GM11168 (cell line): ENCODE results near the gene NF1.
"Not testable (repeated sequence)": the region's sequence is repeated elsewhere in the genome, so short reads cannot be mapped to it uniquely, and the experiment has no call there.

ENCODE experiments used
- in situ Hi-C: fragments of 300-500 bp; cut with MboI; formaldehyde crosslinking; loops from one replicate; pipeline ENCODE4 v1.12.0; 2022; ENCODE audit warnings: low sequenced_read_pairs; ENCODE audit not compliant: unreplicated experiment

Gene NF1

GRCh38 chr17:31318851-31319661 is 224.3 kb downstream of the NF1 start:
- in situ Hi-C loops: no loop called here

GRCh38 chr17:31320241-31320640 is 225.5 kb downstream of the NF1 start:
- in situ Hi-C loops: no loop called here

GRCh38 chr17:31320791-31321190 is 226.0 kb downstream of the NF1 start:
- in situ Hi-C loops: no loop called here

GRCh38 chr17:31321481-31321880 is 226.7 kb downstream of the NF1 start, which contains the start of gene EVI2A:
Gene EVI2A, minus strand, starts transcription at chr17:31321622. Its CDS starts 2,609 bp downstream, at chr17:31319013.
- in situ Hi-C loops: no loop called here

- in situ Hi-C loops: no loop called here
Observed at GRCh38 chr17:31321966-31322365, 227.2 kb downstream of the NF1 start.

GRCh38 chr17:31323551-31323950 is 228.8 kb downstream of the NF1 start:
- in situ Hi-C loops: no loop called here

GRCh38 chr17:31327534-31328159 is 232.9 kb downstream of the NF1 start:
- in situ Hi-C loops: no loop called here

GRCh38 chr17:31328160-31328535 is 233.4 kb downstream of the NF1 start:
- in situ Hi-C loops: no loop called here

GRCh38 chr17:31329221-31329620 is 234.4 kb downstream of the NF1 start:
- in situ Hi-C loops: no loop called here

GRCh38 chr17:31339906-31340661 is 245.3 kb downstream of the NF1 start:
- in situ Hi-C loops: no loop called here

- in situ Hi-C loops: not testable (repeated sequence)
Observed at GRCh38 chr17:31345191-31345747, 250.5 kb downstream of the NF1 start.

GRCh38 chr17:31349454-31349853 is 254.7 kb downstream of the NF1 start:
- in situ Hi-C loops: no loop called here

GRCh38 chr17:31355935-31356334 is 261.2 kb downstream of the NF1 start:
- in situ Hi-C loops: no loop called here

GRCh38 chr17:31357091-31357490 is 262.3 kb downstream of the NF1 start:
- in situ Hi-C loops: no loop called here

- in situ Hi-C loops: no loop called here
Observed at GRCh38 chr17:31357839-31358394, 263.1 kb downstream of the NF1 start.

- in situ Hi-C loops: no loop called here
Observed at GRCh38 chr17:31364012-31364411, 269.2 kb downstream of the NF1 start.

GRCh38 chr17:31366088-31366487 is 271.3 kb downstream of the NF1 start:
- in situ Hi-C loops: no loop called here

GRCh38 chr17:31369266-31369665 is 274.5 kb downstream of the NF1 start:
- in situ Hi-C loops: no loop called here

GRCh38 chr17:31371511-31372097 is 276.8 kb downstream of the NF1 start:
- in situ Hi-C loops: no loop called here
